NCI-H2107 treated with DMSO at 0.1 percent for 48 hours (cell line): ENCODE measurements around the gene AP2S1.
A peak's percentile ranks its signal among the peaks of the same experiment; 100 is the strongest.
"Not testable (repeated sequence)": the region's sequence is repeated elsewhere in the genome, so short reads cannot be mapped to it uniquely, and the experiment has no call there.

Source experiments
- DNase-seq: peaks from one replicate; lab custom pipeline; 2025; ENCODE audit not compliant: unreplicated experiment; lab: John Stamatoyannopoulos, UW

The AP2S1 gene

GRCh38 chr19:46850228-46851203 is at the start of gene AP2S1:
TSS of gene AP2S1 (minus strand) at chr19:46850846. CDS start at chr19:46850766, 80 bp downstream.
- DNase-seq = peak; percentile 97

GRCh38 chr19:46900341-46900740 is 49.7 kb upstream of the AP2S1 start:
- DNase-seq = no peak

- no peak for DNase-seq
Observed at GRCh38 chr19:46898731-46899130, 48.1 kb upstream of the AP2S1 start.

- peak; percentile 25 for DNase-seq
Observed at GRCh38 chr19:46896076-46896794, 45.6 kb upstream of the AP2S1 start.

GRCh38 chr19:46892252-46893179 is 41.9 kb upstream of the AP2S1 start:
- DNase-seq = peak; percentile 80

GRCh38 chr19:46890423-46891170 is 40.0 kb upstream of the AP2S1 start:
- peak; percentile 33 for DNase-seq

- DNase-seq = no peak
Observed at GRCh38 chr19:46887240-46887782, 36.7 kb upstream of the AP2S1 start.

GRCh38 chr19:46886546-46887239 is 36.0 kb upstream of the AP2S1 start:
- no peak for DNase-seq

GRCh38 chr19:46885411-46885810 is 34.8 kb upstream of the AP2S1 start:
- DNase-seq = no peak

- not testable (repeated sequence) for DNase-seq
Observed at GRCh38 chr19:46882751-46883150, 32.1 kb upstream of the AP2S1 start.

- no peak for DNase-seq
Observed at GRCh38 chr19:46882034-46882433, 31.4 kb upstream of the AP2S1 start.

- DNase-seq = no peak
Observed at GRCh38 chr19:46881092-46881491, 30.4 kb upstream of the AP2S1 start.

- DNase-seq = no peak
Observed at GRCh38 chr19:46880431-46880830, 29.8 kb upstream of the AP2S1 start.

- DNase-seq = no peak
Observed at GRCh38 chr19:46878613-46879375, 28.1 kb upstream of the AP2S1 start.

- DNase-seq = no peak
Observed at GRCh38 chr19:46875657-46876056, 25.0 kb upstream of the AP2S1 start.

GRCh38 chr19:46875234-46875633 is 24.6 kb upstream of the AP2S1 start:
- DNase-seq = no peak

- no peak for DNase-seq
Observed at GRCh38 chr19:46872967-46873366, 22.3 kb upstream of the AP2S1 start.

- not testable (repeated sequence) for DNase-seq
Observed at GRCh38 chr19:46871173-46871572, 20.5 kb upstream of the AP2S1 start.
